Astrocyte of the hippocampus (primary cell): Measurements from ENCODE around the gene MILR1.
A peak's percentile ranks its signal among the peaks of the same experiment; 100 is the strongest.
"Not testable (repeated sequence)": the region's sequence is repeated elsewhere in the genome, so short reads cannot be mapped to it uniquely, and the experiment has no call there.

ENCODE experiments used
- DNase-seq: peaks from one replicate; pipeline ENCODE4 v3.0.0; 2011; ENCODE audit warnings: low read depth, low spot score

MILR1 gene

GRCh38 chr17:64470625-64471024, 21.7 kb downstream of the MILR1 start:
- peak; percentile 56 for DNase-seq

GRCh38 chr17:64471440-64471839, 22.5 kb downstream of the MILR1 start:
- no peak for DNase-seq

- DNase-seq: no peak
Observed at GRCh38 chr17:64472564-64472963, 23.6 kb downstream of the MILR1 start.

- no peak for DNase-seq
Observed at GRCh38 chr17:64477849-64478248, 28.9 kb downstream of the MILR1 start.

GRCh38 chr17:64480951-64481350, 32.0 kb downstream of the MILR1 start:
- peak; percentile 2 for DNase-seq

- DNase-seq: no peak
Observed at GRCh38 chr17:64484380-64484779, 35.5 kb downstream of the MILR1 start.

GRCh38 chr17:64488301-64488700, 39.4 kb downstream of the MILR1 start:
- DNase-seq: no peak

GRCh38 chr17:64491034-64491860, 42.3 kb downstream of the MILR1 start:
- peak; percentile 54 for DNase-seq

GRCh38 chr17:64491994-64492393, 43.1 kb downstream of the MILR1 start:
- no peak for DNase-seq

- DNase-seq: no peak
Observed at GRCh38 chr17:64492481-64493109, 43.7 kb downstream of the MILR1 start.

- DNase-seq: no peak
Observed at GRCh38 chr17:64494121-64494520, 45.2 kb downstream of the MILR1 start.

GRCh38 chr17:64495300-64495699, 46.4 kb downstream of the MILR1 start:
- not testable (repeated sequence) for DNase-seq

GRCh38 chr17:64496348-64496785, 47.5 kb downstream of the MILR1 start:
- no peak for DNase-seq

GRCh38 chr17:64496786-64497564, 48.1 kb downstream of the MILR1 start, which contains the start of gene POLG2:
TSS of gene POLG2 (minus strand) at chr17:64497054. CDS start at chr17:64496968, 86 bp downstream.
- DNase-seq: peak; percentile 97

GRCh38 chr17:64497565-64498035, 48.7 kb downstream of the MILR1 start:
- DNase-seq: no peak

GRCh38 chr17:64498308-64499203, 49.6 kb downstream of the MILR1 start:
- peak; percentile 23 for DNase-seq

- peak; percentile 11 for DNase-seq
Observed at GRCh38 chr17:64499805-64500486, 51.0 kb downstream of the MILR1 start.

GRCh38 chr17:64500487-64500859, 51.6 kb downstream of the MILR1 start:
- DNase-seq: no peak

GRCh38 chr17:64500862-64501765, 52.2 kb downstream of the MILR1 start:
- DNase-seq: peak; percentile 2
